ENCODE results near the gene SPDYA.

SPDYA gene

DNA sequence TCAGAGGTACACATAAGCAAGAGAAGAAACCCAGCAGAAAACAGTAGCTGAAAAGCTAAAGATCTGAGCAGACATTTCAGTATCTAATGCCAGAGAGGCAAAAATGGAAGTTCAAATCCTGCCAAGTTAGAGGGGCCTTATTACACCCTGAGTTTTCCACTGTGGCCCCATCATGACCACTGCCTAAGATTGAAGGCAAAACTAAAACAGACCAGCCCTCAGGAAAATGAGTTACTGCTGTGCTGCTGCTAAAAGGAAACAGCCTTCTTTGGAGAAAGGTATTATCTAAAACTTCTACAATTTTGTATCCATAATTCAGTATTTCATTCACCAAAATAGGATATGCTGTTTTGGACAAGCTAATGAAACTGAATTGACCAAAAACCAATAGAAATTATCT, 42.2 kb upstream of the SPDYA start:
- Histone ChIP-seq H3K36me3 (peaks cover 9% of the 10 kb centered on the region), H3K9me3 (ENCODE audit: severe bottlenecking) (no peaks in the 10 kb centered on the region), H3K27me3 (ENCODE audit: insufficient read depth, low read depth, severe bottlenecking) (no peaks in the 10 kb centered on the region), H3K27ac (no peak overlapping the region), H3K4me3 (ENCODE audit: low read depth, low read length) (no peak overlapping the region)
- TF ChIP-seq, protein P1, sequence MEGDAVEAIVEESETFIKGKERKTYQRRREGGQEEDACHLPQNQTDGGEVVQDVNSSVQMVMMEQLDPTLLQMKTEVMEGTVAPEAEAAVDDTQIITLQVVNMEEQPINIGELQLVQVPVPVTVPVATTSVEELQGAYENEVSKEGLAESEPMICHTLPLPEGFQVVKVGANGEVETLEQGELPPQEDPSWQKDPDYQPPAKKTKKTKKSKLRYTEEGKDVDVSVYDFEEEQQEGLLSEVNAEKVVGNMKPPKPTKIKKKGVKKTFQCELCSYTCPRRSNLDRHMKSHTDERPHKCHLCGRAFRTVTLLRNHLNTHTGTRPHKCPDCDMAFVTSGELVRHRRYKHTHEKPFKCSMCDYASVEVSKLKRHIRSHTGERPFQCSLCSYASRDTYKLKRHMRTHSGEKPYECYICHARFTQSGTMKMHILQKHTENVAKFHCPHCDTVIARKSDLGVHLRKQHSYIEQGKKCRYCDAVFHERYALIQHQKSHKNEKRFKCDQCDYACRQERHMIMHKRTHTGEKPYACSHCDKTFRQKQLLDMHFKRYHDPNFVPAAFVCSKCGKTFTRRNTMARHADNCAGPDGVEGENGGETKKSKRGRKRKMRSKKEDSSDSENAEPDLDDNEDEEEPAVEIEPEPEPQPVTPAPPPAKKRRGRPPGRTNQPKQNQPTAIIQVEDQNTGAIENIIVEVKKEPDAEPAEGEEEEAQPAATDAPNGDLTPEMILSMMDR (IDR thresholded peaks at IDR 0.05; ENCODE audit: low read depth, low read length) = no peak
- no peak for DNase-seq

GRCh38 chr2:28768952-28769351, 41.7 kb upstream of the SPDYA start:
- no peaks in the 10 kb centered on the region for H3K9me3 ChIP-seq (ENCODE audit: severe bottlenecking)
- no peak overlapping the region for H3K27ac ChIP-seq
- H3K36me3 ChIP-seq = peaks cover 9% of the 10 kb centered on the region
- TF ChIP-seq, protein P1 (IDR thresholded peaks at IDR 0.05; ENCODE audit: low read depth, low read length) = no peak
- no peak for DNase-seq
- no peak overlapping the region for H3K4me3 ChIP-seq (ENCODE audit: low read depth, low read length)
- H3K27me3 ChIP-seq (ENCODE audit: insufficient read depth, low read depth, severe bottlenecking) = no peaks in the 10 kb centered on the region

GRCh38 chr2:28772351-28772750, 38.3 kb upstream of the SPDYA start:
- no peak for DNase-seq
- no peak overlapping the region for H3K4me3 ChIP-seq (ENCODE audit: low read depth, low read length)
- TF ChIP-seq, protein P1 (IDR thresholded peaks at IDR 0.05; ENCODE audit: low read depth, low read length) = no peak
- H3K27me3 ChIP-seq (ENCODE audit: insufficient read depth, low read depth, severe bottlenecking) = no peaks in the 10 kb centered on the region
- H3K36me3 ChIP-seq = peaks cover 14% of the 10 kb centered on the region
- no peak overlapping the region for H3K27ac ChIP-seq
- no peaks in the 10 kb centered on the region for H3K9me3 ChIP-seq (ENCODE audit: severe bottlenecking)

DNA sequence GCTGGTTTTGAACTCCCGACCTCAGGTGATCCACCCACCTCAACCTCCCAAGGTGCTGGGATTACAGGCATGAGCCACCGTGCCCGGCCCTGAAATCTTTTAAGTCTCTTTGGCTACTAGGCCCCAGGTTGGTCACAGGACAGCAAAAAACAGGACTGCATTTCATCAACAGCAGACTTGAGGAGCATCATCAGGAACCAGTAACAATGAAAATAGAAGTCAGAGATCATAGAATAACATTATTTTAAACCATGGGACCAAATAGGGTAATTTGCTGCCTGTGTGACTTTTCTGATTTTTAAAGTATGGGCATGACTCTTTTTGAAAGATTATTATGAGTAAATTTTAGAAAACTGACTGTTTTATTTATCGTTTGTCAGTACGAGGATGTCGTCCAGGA, 34.2 kb upstream of the SPDYA start:
- Histone ChIP-seq H3K27ac (no peak overlapping the region), H3K9me3 (ENCODE audit: severe bottlenecking) (no peaks in the 10 kb centered on the region), H3K36me3 (peaks cover 46% of the 10 kb centered on the region), H3K4me3 (ENCODE audit: low read depth, low read length) (no peak overlapping the region), H3K27me3 (ENCODE audit: insufficient read depth, low read depth, severe bottlenecking) (no peaks in the 10 kb centered on the region)
- DNase-seq = no peak
- TF ChIP-seq, protein P1 (IDR thresholded peaks at IDR 0.05; ENCODE audit: low read depth, low read length) = no peak

GRCh38 chr2:28778392-28778791, 32.2 kb upstream of the SPDYA start:
- Histone ChIP-seq H3K27ac (no peak overlapping the region), H3K36me3 (peaks cover 65% of the 10 kb centered on the region), H3K27me3 (ENCODE audit: insufficient read depth, low read depth, severe bottlenecking) (no peaks in the 10 kb centered on the region), H3K4me3 (ENCODE audit: low read depth, low read length) (no peak overlapping the region), H3K9me3 (ENCODE audit: severe bottlenecking) (no peaks in the 10 kb centered on the region)
- TF ChIP-seq, protein P1 (IDR thresholded peaks at IDR 0.05; ENCODE audit: low read depth, low read length) = no peak
- no peak for DNase-seq

DNA sequence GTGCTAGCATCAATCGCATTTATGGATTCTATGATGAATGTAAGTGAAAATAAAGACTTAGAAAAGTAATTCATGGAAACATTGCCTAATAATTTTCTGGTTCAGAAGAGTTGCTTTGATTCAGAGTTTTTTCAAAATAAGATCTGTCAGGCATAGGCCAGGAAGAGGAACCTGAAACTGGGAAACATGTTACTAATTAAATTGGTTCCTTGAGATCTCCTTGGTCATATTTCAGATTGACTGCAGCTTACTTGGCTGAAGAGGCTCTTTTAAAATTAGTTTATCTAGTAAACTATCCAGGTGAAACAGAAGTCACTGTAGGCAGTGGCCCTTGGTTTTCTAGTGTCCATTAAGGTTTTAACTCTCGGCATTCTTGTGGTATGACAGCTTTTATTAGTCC, 31.6 kb upstream of the SPDYA start:
- Histone ChIP-seq H3K27ac (no peak overlapping the region), H3K36me3 (peaks cover 71% of the 10 kb centered on the region), H3K9me3 (ENCODE audit: severe bottlenecking) (no peaks in the 10 kb centered on the region), H3K4me3 (ENCODE audit: low read depth, low read length) (no peak overlapping the region), H3K27me3 (ENCODE audit: insufficient read depth, low read depth, severe bottlenecking) (no peaks in the 10 kb centered on the region)
- TF ChIP-seq, protein P1 (IDR thresholded peaks at IDR 0.05; ENCODE audit: low read depth, low read length) = no peak
- DNase-seq = no peak

Data from WERI-Rb-1 (cell line).